NCI-H1048 (cell line): ENCODE data around the gene HYAL3.
A peak's percentile ranks its signal among the peaks of the same experiment; 100 is the strongest.
"Not testable (repeated sequence)": the region's sequence is repeated elsewhere in the genome, so short reads cannot be mapped to it uniquely, and the experiment has no call there.

Experiments
- DNase-seq: peaks from one replicate; lab custom pipeline; 2025; lab: John Stamatoyannopoulos, UW

The HYAL3 gene

DNA sequence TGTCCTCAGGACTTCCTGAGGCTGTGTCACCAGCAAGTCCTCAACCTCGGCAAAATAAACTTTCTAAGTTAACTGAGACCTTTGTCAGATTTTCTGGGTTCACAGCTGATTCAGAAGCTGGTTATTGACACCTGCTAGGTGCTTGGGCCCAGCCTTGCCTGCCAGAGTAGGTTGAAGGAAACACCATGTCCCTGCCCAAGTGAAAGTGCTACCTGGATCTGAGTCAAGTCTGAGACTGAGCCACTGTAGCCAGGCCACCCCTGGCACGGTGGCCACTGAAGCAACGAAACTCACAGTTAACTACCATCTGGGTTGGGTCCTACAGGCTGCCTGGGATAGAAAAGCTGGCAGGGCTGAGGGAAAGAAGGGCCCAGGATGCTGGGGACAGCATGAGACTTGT is 15.1 kb upstream of the HYAL3 start:
- no peak for DNase-seq

DNA sequence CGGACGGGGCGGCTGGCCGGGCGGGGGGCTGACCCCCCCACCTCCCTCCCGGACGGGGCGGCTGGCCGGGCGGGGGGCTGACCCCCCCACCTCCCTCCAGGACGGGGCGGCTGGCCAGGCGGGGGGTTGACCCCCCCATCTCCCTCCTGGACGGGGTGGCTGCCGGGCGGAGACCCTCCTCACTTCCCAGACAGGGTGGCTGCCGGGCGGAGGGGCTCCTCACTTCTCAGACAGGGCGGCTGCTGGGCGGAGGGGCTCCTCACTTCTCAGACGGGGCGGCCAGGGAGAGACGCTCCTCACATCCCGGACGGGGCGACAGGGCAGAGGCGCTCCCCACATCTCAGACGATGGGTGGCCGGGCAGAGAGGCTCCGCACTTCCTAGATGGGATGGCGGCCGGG is 12.8 kb upstream of the HYAL3 start:
- not testable (repeated sequence) for DNase-seq

DNA sequence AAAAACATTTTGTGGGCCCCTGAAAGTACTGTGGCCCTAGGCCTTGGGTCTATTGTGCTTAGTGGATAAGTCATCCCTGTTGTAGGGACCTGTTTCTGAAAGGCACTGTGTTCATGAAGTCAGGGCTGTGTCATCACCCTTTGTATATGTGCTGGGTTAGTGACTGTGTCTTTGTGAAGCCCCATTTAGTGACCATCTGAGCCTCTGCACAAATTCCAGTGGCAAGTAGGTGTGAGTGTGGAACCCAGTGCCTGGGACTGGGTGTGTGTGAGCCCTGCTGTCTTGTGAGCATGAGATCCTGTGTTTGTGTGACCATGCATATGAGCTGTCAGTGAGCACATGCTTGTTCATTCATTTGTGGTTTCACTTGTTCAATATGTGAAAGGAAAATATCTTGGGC is 5.4 kb upstream of the HYAL3 start:
- DNase-seq = no peak

DNA sequence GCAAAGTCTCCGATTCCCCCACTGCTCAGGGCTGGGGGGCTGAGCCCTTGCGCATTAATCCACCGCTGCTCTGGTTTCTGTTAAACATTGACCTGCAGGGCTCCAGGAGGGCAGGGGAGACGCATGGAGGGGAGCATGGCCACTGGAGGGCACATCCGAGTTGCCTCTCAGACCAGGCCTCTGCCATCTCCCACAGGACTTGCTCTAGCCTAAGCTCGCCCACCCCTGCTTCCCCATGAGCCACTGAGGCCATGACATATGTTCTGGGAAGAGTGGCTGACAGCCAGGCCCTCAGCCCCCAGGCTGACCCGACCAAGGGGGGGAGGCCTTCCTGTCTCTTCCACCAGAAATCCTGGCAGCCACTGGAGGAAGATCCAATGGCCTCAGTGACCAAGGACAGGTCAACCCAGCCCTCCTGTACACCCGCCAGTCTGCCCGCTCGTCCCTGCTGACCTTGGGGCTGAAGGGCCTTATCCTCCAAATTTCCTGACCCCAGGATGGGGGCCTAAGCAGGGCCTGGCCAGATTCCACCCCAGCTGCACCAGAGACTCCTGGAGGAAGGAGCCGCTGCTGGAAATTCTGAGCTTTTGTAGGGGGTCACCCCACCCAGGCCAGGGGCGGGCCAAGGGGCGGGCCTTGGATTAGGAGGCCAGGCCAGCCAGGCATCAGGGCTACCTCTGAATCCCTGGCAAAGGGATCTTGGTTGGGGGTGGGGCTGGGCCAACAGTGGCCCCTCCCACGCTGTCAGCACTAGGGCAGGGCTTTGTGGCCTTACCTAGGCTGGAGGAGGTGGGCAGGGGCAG is 4.0 kb upstream of the HYAL3 start, which contains the start of gene HYAL1:
HYAL1 (minus strand) TSS at position 562 of the 803 bp plus-strand sequence. CDS start 618 bp downstream, outside the sequence.
- DNase-seq = no peak

DNA sequence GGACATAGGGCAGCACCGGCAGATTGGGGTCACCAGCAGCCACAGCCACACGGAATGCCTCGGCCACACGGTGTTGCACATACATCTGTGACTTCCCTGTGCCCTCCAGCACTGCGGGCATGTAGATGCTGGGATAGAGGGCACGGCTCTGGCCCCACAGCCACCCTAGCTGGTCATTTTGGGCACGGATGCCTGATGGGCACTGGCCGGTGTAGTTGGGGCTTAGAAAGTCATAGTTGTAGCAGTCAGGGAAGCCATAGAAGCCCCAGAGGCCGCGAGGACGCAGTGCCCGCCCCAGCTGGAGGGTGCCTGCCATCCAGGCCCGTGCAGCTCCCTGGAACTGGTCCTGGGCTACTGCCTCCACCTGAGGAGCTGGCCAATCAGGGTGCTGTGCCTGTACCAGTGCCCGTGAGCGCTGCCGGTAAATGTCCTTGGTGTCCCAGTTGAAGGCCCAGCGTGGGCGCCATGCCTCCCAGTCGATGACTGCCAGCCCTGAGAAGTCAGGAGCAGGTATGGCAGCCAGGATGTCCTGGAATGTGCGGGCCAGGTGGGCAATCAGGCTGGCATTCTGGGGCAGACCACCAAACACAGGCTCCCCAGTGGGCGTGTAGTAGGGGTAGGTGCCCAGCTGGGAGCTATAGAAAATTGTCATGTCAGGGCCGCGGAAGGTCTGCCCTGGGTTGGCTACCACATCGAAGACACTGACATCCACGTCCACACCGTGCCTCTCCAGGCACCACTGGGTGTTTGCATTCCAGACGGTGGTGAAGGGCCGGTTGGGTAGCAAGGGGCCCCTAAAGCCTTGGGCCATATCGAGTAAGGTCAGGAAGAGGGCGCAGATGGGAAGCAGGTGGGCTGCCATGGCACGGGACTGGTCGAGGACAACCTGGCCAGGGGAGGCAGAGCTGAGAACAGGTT is 3.1 kb upstream of the HYAL3 start:
- DNase-seq = no peak

DNA sequence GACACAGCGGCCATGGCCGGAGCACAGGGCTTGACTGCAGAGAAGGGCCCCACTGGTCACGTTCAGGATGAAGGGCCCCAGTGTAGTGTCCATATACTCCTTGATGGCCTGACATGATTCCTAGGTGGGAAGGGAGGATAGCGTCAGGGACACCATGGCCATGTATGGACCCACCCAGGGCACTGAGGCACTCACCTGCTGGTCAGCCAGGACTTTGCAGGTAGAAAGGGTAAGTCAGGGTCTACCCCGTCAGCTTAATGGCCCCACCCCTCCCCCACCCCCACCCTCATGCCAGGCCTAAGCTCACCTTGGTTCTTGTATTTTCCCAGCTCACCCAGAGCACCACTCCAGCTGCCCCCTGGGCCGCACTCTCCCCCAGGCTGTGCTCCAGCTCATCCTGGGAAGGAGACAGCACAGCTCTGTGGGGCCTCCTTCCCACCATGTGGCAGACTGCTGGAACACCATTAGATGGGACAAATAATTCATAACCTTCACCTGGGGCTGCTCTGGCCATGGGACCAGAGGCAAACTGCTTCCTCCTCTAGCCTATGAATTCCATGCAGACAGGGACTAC is 1.6 kb upstream of the HYAL3 start:
- DNase-seq = no peak

DNA sequence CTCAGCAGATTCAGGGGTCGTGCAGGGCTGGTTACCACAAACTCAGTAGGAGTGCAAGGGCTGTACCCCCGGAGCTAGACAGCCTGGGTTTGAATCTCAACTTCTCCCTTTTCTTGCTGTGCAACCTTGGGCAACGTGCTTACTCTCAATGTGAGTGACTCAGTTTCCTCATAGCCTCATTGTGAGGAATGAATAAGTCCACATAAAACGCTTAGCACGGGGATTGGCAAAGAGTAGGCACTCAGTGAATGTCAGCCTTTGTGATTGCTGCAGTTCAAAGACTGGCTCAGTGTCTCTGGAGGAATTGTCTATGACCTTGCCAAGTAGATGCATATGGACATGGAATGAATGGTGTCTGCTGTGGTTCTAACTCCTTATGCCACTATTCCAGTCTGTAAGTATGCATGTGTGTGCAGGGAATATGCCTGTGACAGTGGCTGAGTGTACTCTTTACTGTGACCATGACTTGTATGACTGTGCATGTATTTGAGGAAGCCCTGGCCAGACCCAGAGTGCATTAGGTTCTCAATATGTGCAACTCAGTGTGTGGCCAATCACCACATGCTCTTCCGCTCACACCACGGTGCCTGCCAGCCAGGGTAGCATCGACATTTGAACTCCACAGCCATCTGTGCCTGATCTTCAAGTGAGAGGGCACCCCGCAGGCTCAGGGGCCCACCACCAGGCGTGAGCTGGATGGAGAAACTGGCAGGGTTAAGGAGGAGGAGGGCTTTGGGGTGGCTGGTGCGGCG is 900 bp upstream of the HYAL3 start:
- DNase-seq = no peak

DNA sequence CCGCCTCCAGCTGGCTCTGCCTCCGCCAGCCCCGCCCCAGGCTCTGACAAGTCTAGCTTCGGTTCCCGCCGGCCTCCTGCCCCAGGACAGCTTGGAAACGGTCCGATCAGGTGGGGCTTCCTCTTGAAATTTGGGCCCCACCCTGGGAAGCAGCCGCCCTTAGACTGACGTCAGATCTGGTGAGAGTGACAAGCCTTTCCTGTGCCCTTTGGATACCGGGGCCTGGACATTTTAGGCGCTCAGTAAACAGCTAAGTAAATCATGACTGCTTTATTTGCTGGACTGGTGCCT is 378 bp upstream of the HYAL3 start:
- no peak for DNase-seq

DNA sequence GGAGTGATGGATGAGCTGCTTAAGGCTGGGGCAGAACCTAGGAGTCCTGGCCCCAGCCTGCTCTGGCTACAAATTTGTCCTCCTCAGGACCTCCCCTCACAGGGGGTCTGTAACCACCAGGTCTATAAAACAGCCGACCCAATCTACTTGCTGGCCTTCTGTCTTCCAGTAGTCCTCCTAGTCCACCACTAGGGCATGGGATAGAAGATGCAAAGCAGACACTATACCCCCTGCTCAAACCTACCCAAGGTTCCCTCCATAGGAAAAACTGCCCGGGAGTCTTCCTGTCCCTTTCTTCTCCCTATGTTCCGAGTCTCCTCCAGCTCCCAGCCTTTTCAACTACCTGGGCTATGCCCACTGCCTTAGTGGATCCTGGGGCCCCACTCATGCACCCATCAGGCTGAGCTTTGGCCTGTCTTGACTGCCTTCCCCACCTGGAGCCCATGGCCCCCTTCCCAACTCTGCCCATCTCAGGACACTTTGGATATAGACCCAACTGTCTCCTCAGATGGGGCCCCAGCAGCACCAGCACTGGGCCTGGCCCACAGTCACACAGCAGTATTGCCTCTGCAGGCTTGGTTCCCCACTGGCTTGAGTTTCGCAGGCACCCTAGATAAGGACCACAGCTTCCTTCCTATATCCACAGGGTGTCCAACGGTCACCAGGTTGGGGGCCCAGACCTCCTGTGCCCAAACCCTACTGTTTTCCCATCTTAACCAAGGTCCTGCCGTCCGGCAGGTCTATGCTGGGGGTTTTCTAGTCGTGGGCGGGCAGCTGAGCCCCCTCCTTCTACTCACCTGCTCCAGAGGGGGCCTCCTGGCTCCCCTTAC is 1.1 kb downstream of the HYAL3 start:
- no peak for DNase-seq

DNA sequence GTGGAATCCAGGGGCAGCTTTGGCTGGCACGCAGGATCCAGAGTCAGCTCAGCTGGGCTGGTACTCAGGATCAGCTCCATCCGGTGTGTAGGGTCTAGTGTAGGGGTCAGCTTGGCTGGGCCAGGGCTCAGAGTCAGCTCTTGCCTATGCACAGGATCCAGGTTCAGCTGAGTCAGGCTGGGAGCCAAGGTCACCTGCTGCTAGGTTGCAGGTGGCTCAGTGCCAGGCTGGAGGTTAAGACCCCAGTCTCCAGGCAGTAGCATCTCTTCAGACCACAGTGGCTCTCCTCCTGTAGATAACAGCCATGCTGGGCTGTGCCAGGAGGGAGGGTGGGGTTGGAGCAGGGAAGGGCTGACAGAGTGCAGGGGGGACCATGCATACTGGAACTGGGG is 1.8 kb downstream of the HYAL3 start:
- DNase-seq = no peak

DNA sequence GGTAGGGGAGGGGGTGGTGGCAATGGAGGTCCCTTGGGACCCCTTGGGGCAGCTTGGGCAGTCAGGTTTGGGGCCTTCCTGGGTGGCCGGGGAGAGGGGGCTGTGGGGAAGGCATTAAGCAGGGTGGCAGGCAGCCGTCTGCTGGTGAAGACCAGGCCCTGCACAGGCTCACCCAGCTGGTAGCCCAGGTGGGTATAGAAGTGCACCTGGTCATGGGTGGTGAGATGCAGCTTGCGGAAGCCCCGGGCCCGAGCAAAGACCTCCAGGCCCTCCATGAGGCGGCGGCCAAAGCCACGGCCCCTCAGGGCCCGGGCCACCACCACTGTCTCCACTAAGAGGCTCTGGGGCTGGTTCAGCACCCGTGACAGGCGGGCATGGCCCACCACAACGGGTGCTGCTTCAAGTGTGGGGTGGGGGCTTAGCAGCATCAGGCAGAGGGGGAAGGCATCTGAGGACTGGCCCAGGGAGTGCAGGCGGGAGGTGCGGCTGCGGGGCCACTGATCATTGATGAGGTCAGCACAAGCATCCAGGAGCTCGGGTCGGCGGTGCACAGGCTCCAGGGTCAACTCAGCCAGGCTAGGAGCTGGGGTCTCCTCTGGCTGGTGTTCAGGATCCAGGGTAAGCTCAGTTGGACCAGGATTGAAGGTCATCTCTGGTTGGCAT is 2.4 kb downstream of the HYAL3 start:
- no peak for DNase-seq

DNA sequence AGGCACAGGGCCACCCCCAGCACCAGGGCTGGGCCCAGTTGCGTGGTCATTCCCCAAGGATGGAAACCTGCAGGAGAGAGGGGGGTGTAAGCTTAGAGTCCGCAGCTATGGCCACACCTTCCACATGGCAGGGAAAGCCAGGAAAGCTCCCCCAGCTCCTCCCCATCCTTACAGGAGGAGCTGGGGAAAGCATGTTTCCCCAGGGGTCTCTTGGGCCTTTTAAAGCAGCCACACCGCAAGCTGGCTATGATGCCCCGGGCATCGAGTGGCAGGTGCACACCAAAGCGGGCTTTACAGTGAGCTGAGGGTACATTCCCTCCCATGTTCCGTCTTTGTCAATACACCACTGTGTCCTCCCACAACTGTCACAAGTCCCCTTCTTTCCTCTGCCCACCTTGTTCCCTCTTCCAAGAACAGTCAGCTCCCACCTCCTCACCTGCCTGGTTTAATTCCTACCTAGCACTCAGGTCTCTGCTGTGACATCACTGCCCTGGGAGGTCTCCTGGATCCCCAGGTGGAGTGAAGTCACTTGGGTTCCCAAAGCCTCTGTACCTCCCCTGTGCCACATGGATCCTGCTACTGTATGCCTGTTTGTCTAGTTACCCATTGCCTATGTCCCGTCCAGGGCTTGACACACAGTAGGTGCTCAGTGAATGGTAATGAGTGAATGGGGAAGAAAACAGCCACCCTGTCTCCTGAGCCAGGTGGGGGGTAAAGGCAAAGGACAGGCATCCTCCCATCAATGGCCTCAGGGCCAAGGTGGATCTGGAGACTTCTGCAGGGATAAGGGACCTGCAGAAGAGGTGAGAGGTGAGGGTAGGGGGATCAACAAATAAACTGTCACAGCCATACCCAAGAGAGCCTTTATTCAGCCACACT is 3.4 kb downstream of the HYAL3 start:
- DNase-seq = no peak

DNA sequence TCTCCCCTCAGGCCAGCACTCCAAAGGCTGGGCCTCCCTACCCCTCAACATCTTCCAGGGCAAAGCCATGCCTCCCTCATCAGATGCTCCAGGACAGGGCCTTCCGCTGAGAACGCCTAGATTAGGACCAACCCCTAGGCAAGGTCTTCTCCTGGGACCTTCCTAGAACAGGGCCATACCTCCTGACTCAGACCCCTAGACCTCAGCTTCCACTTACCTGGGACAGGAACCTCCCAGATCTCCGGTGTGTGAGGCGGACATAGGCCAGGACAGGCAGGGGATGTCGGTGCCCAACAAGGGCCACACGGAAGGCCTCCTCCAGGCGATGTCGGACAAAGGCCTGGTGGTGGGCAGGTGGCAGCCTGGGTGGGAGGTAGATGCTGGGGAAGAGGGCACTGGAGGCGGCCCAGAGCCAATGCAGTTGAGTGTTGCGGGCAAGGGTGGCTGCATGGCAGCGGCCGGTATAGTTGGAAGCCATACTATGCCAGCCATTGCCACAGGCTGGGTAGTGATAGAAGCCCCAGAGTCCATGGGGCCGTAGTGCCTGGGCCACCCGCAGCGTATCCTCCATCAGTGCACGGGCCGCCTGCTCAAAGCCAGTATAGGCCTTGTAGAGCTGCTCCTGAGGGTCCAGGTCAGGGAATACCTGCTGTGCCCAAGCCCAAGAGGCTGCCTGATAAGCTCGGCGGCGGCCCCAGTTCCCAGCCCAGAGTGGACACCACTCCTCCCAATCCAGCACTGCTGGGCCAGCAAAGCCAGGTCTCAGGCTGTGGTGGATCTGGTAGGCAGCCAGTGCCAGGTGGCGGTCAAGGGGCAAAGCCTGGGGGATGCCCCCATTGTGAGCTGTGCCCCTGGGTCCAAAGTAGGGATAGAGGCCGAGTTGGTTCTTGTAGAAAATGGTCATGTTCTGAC is 4.5 kb downstream of the HYAL3 start:
- no peak for DNase-seq

DNA sequence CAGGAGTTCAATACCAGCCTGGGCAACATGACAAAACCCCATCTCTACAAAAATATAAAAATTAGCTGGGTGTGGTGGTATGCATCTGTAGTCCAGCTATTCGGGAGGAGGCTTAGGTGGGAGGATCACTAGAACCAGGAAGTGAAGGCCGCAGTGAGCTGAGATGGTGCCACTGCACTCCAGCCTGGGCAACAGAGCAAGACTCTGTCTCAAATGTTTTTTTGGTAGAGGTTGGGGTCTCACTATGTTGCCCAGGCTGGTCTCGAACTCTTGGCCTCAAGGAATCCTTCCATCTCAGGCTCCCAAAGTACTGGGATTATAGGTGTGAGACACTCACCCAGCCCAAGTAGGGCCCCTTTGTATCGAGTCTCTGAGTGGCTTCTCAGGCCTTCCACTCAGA is 5.1 kb downstream of the HYAL3 start:
- DNase-seq = no peak

DNA sequence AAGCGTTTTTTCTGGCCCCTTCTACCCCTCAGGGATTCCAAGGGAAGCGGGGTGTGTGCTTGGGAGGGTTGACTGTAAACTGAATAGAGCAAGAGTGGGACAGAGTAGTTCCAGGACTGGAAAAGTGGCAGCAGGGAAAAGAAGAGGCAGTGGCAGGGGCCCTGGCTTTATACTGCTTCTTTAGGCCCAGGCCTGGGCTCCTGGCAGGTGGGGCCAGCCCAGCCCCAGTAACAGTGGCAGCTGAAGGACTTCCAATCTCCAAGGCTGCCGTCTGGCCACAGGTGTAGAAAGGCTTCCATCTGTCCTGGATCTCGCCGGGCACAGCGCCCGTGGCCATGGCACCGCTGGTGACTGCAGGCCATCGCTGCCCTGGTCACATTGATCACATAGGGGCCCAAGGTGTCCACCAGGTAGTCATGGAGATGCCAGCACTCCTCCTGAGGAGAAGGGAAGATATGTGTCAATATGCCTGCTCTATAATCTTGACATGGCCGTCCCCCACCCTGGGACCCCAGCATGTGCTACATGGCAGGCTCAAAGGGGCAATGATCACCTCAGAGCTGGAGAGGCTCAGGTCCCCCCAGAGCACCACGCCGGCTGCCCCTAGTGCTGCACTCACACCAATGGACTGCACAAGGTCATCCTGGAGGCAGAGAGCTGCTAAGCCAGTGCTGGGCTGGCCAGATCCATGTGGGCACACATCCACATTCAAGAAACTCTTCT is 6.0 kb downstream of the HYAL3 start:
- DNase-seq = no peak

DNA sequence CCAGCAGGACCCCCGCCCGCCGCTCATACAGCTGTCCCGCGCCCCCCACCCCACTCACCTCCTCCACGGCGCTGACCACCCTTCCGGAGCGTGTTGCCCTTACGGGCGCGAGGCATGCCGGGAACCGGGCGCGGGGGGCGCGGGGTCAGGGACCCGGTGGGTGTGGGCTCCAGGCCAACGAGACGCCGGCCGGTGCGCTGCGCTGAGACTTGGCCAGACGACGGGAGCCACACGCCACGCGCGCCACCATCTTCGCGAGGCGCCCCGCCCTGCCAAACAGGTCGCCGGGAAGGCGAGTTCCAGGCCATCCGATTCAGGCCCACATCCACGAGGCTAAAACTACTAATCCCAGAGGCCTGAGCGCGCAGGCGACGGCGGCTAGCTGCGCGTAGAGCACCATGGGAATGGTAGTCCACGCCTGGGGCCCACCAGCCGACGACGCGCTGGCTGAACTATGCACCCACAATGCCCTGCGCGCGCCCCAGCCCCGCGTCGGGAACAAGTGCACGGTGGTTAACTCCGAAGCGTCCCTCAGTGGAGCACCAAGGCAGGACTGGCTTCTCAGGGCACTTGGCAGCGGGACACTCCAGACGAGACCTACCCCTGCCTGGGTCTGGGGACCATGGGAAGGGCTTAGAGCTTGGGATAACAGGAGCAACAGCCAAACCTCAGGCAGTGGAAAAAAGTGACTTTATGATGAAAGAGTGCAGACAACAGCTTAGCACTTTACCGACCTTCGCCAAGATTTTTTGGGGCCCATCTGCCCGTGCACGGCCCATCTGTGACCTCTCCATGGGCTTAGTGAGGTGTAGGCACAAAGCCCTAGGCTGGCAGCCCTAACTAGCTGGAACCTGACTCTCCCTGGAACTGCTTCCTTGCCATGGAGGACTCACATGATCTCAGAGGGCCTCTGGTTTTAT is 6.8 kb downstream of the HYAL3 start, which contains the start of gene IFRD2:
IFRD2 (minus strand) TSS at position 271 of the 920 bp plus-strand sequence; CDS start at position 116, 155 bp downstream.
- DNase-seq = peak; percentile 91

DNA sequence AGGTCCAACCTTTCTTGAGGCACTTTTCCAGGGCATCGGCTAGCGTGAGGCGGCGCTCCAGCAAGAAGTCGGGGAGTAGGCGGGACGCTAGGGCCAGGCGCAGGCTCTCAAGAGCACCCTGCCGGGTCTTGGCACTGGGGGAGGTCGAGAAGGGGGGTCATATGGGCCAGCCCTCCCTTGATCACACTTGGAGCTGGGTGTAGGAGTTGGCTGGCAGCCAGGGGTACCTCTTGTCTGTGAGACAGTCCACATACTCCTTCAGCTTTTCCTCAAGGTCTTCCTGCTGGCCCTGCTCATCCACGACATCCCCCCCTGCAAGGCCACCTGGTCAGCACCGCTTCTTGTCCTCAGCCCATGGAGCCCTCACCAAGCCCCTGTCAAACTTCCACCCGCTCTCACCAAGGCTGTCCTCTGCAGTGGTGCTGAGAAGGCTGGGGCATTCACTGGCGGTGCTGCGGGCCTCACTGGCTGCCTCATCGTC is 9.0 kb downstream of the HYAL3 start:
- DNase-seq = no peak
